Thoracic aorta (tissue), 2 donors: ENCODE measurements around the gene EXOC6. TPM values are rescaled to one million over a fixed set of nuclear protein-coding genes. Genes with fewer than 3 reads are reported as not detected.

ENCODE experiments used
- ATAC-seq: fragments of 150-250 bp; one replicate; pipeline ENCODE4 v1.8.0; 2017; ENCODE audit warnings: low read depth; ENCODE audit not compliant: insufficient number of reproducible peaks, low FRiP score
- DNase-seq: peaks from one replicate; pipeline ENCODE4 v3.0.0-alpha.2; 2020; ENCODE audit warnings: low spot score
- H3K27ac ChIP-seq, 2 donors: fragments of 200-600 bp; sonication (generic); 1 replicate in 1 of 2; 2 replicates in 1 of 2; pipeline ENCODE4 v1.5.1; 2016; ENCODE audit warnings: mild to moderate bottlenecking in 2 of 2, moderate library complexity in 2 of 2
- H3K27me3 ChIP-seq: fragments of 200-600 bp; sonication (generic); replicated peaks from 2 replicates; pipeline ENCODE4 v1.6.0; 2016; ENCODE audit warnings: mild to moderate bottlenecking; ENCODE audit not compliant: insufficient read depth
- H3K36me3 ChIP-seq: fragments of 200-600 bp; sonication (generic); one replicate; pipeline ENCODE4 v1.5.1; 2016
- H3K4me1 ChIP-seq, 2 donors: fragments of 200-600 bp; sonication (generic); 1 replicate in 1 of 2; 2 replicates in 1 of 2; pipeline versions ENCODE4 v1.5.1 to v1.6.0; 2016; ENCODE audit warnings: low read depth in 2 of 2, mild to moderate bottlenecking in 1 of 2; ENCODE audit not compliant: control insufficient read depth in 1 of 2
- H3K4me3 ChIP-seq: fragments of 200-600 bp; sonication (generic); 2 replicates; pipeline ENCODE4 v1.5.1; 2016; ENCODE audit warnings: mild to moderate bottlenecking
- H3K9me3 ChIP-seq: fragments of 200-600 bp; sonication (generic); 2 replicates; pipeline ENCODE4 v1.5.1; 2016
- total RNA-seq, 2 donors: library from RNA; depleted of rRNA; stranded (reverse); fragments of >200 nt; gene quantifications; one replicate each; pipeline versions ENCODE4 v1.1.0 to v1.2.3, GENCODE V29; 2016
- TF ChIP-seq, protein P1 (sequence below): fragments of 200-600 bp; sonication (generic); IDR thresholded peaks from one replicate; pipeline ENCODE4 v1.5.1; 2019; ENCODE audit warnings: antibody characterized with exemption

Gene EXOC6
- total RNA-seq, 2 donors from 2014 or later: 13.3 to 16.8 TPM

DNA sequence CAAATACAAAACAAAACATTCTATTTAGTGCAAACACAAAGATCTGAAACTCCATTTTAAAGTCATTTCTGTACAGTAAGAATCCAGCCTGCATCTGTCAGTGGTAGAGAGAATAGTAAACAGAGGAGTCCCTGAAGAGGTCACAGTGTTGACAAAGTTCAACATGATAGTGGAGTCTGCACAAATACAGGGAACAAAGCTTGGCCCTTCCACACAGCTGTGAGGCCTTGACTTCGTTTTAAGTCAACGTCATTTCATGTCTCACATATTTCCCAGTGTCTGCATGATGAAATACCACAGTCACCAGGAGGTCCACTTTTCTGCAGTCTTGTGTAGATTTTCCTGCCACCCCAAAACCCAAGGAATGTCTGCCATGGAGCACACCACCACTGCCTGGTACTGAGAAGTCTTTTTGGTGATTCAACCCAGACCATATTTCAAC is 258.3 kb downstream of the EXOC6 start:
- DNase-seq (no peak), ATAC-seq (no peak)
- no peak overlapping the region for H3K4me3 ChIP-seq
- no peaks in the 10 kb centered on the region for H3K4me1 ChIP-seq
- peaks cover 3% of the 10 kb centered on the region for H3K9me3 ChIP-seq
- TF ChIP-seq, protein P1, sequence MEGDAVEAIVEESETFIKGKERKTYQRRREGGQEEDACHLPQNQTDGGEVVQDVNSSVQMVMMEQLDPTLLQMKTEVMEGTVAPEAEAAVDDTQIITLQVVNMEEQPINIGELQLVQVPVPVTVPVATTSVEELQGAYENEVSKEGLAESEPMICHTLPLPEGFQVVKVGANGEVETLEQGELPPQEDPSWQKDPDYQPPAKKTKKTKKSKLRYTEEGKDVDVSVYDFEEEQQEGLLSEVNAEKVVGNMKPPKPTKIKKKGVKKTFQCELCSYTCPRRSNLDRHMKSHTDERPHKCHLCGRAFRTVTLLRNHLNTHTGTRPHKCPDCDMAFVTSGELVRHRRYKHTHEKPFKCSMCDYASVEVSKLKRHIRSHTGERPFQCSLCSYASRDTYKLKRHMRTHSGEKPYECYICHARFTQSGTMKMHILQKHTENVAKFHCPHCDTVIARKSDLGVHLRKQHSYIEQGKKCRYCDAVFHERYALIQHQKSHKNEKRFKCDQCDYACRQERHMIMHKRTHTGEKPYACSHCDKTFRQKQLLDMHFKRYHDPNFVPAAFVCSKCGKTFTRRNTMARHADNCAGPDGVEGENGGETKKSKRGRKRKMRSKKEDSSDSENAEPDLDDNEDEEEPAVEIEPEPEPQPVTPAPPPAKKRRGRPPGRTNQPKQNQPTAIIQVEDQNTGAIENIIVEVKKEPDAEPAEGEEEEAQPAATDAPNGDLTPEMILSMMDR: no peak
- H3K36me3 ChIP-seq: no peaks in the 10 kb centered on the region
- no peaks in the 10 kb centered on the region for H3K27me3 ChIP-seq
- no peak overlapping the region for H3K27ac ChIP-seq

Other genes with a start within 250 kb of the EXOC6 start
- gene HHEX, start 158.6 kb upstream of the EXOC6 start, total RNA-seq: 10 to 100 TPM in 1 of 2 donors, 1 to 10 TPM in 1; 6.2 to 10.9 TPM
- under 1 TPM in 1 of 2 donors, not detected in 1; 0.35 TPM for gene CYP26C1, start 212.3 kb downstream of the EXOC6 start, total RNA-seq
- not detected for gene CYP26A1, start 225.4 kb downstream of the EXOC6 start, total RNA-seq